HG03039 (cell line): Measurements from ENCODE around the gene ELL2.

Experiments used
- ATAC-seq: cut with Tn5 transposase; IDR thresholded peaks from one replicate; pipeline ENCODE4 v1.9.1; 2021; ENCODE audit warnings: mild to moderate bottlenecking, moderate library complexity; ENCODE audit not compliant: unreplicated experiment

ELL2 gene

DNA sequence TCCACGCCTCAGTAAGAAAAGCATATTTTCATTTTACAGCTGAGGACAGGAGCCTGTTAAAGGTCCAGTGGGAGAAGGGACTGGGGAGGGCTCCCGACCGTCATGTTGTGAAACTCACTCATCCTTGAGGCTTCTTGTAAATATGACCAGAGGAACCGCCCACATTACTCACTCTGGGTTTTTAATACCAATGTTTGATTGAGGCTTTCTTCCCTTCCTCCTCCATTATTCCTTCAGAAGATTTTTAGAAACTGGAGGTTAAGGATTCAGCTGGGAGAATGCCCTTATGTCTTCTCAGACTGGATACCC, 77.7 kb downstream of the ELL2 start:
- peak; percentile 57 for ATAC-seq

DNA sequence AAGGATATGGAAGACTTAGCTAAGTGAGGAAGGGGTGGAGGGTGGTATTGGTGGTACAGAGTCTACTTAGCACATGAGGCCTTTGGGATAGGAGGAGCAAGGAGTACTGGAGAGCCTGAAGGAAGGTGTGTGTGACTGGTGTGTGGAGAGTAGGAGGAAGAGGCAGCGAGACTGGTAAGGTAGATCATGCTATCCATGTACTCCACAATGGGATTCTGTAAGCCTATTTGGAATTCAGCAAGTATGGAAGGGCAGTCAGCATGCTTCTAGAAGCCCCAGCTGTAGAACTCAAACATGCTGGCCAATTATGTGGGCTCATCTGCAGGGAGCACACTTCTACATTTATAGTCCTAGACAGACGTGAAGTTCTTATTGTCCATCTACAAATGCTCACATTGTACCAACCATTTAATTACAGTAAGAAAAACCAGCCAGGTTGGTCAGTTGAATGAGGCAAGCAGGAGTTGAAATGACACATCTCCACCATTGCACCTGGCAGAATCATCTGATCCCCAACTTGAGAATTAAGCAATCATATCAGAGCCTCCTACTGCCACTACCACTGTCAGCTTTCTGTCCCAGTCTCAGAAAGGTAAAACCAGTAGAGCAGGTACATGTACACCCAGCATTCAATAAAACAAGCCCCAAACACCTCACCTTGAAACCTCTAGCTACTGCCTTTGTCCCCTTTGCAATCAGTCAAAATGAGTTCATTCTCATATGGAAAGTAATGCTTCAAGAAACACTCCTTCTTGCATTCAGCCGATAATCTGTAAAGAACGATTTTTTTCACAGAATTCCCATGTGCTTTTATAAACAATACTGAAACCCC, 78.2 kb downstream of the ELL2 start:
- ATAC-seq = peak; percentile 48

DNA sequence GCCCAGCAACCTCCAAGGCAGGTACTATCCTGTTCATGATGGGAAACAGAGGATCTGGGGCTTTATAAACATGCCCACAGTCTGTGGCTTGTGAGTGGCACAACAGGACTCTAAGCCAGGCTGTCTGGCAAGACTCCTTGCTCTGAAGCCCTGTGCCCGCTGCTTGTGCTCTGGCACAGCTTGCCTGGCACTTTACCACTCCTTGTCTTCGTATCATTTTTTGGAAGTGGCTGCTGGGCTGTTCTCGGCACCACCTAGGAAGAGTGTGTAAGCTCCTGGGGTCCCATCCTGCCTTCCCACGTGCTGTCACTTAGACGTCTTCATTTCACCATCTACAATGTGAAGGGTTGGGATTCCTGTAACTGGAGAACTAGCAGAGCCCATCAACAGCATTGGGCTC, 79.8 kb downstream of the ELL2 start:
- no peak for ATAC-seq

DNA sequence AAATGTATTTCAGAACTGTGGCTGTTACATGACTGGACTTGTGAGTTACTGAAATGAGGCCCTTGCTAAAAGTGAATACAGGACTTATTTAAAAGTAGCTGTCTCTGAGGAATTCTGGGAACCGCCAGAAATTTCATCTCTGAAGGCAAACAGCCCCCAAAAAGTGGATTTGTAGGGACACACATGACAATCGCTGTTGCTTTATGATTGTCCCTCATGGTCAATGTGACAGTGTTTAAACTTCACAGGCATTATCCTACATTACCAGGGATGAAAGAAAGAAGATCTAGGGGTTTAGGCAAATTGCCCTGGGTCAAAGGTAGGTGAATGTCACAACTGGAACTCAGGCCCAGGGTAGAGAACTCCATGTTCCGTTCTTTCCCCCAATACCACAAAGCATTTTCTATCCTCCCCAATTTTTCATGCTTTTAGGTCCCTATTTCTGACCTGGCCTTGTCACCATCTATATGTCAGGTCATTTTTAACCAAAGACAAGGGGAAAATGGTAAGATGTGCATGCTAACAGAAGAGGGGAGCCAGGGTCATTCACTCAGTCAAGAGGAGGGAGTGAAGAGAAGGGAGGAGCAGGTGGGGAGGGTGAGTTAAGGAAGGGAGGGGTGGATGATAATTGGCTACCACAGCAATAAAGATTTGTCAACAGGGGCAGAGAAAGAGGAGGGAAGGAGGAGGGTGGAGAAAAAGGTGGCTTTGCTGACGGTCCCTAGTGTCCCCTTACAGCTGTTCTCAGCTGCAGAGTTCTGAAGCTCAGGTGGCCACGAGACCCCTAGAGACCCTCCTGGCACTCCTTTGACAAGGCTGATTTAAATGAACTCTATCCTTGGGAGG, 81.3 kb downstream of the ELL2 start:
- no peak for ATAC-seq

DNA sequence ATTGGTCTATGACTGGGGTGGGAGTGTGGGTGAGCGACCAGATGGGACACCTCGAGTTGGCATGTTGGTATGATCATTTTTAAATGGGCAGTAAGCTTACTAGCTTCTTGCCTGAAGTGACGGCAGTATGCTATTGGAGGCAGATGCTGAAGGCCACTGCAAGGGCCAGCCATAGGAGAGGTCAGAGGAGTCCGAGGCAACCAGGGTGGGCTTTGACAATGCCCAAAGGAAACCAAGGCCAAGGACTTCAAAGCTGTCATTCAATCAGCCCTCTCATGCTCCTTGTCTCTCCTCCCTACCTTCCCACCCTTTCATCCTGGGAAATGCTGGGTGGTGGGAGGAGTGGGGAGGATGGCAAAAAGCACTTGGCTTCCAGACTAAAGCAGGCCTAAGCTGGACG, 82.0 kb downstream of the ELL2 start:
- no peak for ATAC-seq

DNA sequence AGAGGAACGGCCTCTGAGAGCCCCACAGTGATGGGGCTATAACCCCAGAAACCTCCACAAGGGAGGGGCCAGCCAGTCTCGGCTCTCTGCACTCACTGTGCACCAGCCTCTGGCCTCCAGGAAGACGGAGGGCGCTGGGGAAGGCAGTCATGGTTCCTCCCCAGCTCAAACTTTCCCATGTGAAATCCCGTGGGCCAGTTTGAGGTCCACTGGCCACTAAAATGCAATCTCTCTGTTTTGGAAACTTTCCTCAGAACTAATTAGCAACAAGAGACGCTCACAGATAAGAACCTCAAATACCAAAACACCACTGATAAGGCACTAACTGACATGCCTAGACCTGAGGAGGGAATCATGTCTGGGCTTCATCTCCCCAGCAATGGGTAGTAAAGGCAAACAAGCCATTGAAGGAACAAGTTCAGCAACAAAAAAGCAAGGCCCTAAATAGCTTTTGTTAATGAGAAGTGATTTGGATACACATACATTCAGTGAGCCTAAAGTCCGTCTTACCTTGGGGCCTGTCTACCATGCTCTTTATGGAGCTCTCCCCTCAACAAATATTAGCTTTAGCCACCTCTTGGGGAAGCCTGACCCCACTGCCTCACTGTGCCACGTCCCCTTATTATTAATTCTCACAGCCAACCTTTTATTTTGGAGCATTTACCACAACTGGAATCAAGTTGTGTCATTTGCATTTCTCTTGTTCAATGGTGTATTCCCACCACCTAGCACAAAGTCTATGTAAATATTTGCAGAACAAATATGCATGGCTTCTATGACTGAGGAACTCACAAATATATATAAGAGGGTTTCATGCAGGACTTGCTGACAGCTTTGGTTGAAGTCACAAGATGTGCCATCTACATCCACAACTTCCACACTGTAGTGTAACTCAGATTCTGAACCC, 83.0 kb downstream of the ELL2 start:
- no peak for ATAC-seq

DNA sequence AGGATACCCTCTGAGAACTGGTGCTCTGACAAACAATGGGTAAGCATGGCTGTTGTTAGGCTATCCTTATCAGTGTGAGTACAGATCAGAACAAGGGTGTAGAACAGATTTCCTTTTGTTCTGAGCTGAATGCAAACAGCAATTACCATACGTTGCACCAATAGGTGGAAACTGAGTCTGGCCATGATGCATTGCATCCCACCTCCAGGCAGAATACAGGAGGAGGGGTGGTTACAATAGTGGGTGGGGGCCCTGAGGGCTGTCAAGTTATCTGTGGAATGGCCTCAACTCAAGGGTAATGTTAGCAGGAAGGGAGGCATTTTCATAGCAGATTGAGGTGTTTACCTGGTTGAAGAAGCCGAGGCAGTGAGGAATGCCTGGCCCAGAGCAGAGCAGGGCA, 84.9 kb downstream of the ELL2 start:
- ATAC-seq = no peak

DNA sequence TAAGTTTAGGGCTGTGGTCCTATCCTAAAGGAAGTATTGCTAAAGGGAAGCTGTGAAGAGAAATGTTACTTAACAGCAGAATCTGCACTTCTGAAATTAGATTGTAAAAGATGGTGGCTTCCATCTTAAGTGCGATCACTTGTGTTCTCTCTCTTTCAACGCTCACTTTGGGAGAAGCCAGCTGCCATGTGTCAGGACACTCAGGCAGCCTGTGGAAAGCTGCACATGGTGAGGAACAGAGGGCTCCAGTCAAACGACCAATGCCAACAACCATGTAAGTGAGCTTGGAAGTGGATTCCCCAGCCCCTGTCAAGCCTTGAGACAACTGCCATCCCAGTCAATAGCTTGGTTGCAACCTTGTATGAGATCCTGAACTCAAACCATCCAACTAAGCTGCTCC, 87.4 kb downstream of the ELL2 start:
- ATAC-seq = no peak

DNA sequence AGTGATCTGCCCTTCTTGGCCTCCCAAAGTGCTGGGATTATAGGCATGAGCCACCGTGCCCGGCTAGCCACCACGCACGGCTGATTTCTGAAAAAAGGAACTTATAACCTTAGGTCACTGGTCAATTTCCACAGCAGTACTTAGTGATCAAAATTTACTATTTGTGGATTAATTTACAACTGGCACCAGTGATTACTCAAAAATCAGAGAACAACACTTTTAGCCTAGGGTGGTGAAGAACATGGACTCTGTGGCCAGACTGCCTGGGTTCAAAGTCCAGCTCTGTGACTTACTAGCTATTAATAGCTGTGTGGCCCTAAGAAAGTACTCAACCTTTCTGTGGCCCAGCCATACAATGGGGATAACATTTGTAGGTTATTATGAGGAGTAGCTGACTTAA, 88.3 kb downstream of the ELL2 start:
- ATAC-seq = no peak

DNA sequence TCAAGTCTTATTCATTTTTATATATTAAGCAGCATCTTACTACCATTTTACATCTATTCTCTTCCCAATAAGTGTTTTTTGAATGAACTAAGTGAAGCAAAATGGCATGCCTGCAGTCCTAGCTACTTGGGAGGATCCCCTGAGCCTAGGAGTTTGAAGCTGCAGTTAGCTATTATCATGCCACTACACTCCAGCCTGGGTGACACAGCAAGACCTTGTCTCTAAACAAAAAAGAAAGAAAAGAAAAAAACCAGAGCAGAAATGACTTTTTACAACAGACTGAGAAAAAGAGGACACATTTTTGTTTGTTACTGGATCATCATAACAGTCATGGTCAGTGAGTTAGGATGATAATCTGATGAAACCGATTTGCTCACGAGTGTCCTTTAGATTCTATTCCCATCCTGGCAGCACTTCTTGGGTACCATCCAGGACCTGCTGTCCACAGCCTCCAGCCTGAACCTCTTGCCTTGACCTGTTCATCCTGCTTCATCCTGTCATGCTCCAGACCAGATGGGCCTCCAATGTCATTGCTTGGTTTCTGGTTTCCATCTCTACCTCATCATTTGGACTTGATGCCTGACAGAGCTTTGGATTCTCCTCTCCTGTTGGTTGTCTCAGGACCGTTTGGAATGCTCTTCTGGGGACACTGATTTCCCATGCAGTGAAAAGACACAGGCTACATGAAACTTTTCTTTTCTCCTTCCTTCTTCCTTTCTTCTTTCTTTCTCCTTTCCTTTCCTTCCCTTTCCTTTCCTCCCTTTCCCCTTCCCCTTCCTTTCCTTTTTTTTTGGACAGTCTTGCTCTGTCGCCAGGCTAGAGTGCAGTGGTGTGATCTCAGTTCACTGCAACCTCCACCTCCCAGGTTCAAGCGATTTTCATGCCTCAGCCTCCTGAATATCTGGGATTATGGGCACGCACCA, 89.0 kb downstream of the ELL2 start:
- no peak for ATAC-seq

DNA sequence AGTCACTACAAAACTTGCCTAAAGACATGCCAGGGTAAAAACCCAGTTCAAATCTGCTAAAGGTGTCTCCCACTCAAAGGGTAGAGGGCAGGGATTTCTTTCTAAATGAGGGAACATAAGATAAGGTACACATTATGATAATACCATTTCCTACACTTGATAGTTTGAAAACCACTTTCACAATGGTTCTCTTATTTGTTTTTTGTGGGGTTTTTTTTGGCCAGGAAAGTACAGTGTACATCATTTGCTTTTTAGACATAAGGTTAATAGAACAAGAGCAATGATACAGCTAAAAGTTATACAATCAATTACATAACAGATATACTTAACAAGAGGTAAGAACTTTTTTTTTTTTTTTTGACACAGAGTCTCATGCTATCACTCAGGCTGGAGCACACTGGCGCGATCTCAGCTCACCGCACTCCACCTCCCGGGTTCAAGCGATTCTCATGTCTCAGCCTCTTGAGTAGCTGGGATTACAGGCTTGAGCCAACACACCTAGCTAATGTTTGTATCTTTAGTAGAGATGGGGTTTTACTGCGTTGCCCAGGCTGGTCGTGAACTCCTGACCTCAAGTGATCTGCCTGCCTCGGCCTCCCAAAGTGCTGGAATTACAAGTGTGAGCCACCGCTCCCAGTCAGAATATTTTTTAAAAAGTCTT, 90.4 kb downstream of the ELL2 start:
- ATAC-seq = no peak

DNA sequence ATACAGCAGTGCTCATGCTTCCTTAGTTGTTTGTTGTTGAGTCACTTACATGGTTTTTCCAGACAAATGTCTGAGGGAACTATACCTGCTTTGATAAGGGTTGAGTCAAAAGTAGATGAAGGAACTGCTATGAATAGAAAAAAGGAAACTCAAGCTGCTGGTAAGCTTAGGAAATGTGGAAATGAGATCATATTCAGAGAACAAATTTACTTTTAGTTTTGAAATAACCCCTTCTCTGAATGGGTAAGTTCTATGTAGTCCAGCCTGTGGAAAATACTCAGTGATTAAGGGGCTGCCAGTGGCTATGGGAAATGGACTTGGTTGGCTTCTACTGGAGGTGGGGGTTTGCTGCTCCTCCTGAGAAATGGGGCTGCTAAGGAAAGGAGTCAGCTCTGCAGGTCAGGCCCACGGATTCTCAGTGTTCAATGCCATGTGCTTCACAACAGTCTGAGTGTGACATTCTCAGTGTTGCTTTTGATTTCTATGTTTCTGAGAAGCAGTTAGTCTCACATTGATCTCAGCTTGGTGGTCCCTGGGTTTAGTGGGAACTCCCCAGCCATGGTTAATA, 91.5 kb downstream of the ELL2 start:
- ATAC-seq = peak; percentile 50

DNA sequence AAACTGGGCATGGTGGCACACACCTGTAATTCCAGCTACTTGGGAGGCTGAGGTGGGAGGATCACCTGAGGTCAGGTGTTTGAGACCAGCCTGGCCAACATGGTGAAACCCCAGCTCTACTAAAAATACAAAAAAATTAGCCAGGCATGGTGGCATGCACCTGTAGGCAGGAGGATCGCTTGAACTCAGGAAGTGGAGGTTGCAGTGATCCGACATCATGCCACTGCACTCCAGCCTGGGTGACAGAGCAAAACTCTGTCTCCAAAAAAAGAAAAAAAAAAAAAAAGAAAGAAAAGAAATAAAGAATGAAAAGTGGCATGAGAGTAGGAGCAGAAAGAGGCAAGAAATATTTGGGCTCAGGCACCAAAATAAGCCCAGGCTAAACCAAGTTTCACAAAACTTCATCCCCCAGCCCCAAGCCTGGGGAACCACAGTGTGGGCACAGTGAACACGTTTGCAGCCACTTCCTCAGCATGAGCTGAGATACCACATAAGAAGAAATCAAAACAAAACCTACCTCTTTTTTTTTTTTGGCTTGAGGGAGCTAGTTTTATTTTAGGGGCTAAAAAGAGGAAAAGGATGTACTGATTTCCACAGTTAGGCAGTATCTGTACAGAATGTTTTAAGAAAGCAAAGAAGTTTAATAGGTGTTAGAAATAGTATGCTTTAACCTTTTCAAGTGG, 92.3 kb downstream of the ELL2 start:
- peak; percentile 36 for ATAC-seq

DNA sequence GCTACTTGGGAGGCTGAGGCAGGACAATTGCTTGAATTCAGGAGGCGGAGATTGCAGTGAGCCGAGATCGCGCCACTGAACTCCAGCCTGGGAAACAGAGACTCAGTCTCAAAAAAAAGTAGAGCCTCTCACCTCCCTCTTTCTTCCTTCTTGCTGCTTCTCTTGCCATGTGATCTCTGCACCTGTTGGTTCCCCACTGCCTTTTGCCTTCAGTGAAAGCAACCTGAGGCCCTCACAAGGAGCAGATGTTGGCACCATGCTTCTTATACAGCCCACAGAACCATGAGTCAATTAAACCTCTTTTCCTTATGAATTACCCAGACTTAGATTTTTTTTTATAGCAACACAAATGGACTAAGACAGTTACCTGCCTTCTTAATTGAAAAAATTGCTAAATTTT, 93.5 kb downstream of the ELL2 start:
- no peak for ATAC-seq

DNA sequence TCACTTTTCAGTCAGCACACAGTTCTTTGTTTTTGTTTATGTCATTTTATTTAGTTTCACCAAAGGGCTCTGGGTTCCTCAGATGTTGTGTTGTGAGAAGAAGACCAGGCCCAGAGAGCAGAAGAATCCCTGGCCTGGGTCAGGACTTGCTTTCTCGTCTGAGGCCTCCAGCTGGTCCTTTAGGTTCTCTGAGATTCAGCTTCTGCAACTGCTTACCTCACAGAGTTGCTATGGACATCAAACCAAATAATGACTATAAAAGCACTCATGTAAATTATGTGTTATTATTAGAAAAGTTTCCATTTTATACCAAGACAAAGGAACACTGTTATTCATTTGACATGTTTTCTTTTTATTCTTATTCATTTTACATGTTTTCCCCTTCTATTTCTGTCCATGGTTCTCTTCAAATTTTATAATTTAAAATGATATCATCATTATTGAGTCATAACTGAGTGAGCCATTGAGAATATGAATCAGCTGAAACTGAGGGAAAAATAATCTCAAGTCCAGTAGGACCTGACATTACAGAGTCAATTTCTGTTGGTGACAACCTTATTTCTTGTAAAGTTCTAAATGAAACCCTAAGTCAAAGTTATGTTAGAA, 95.1 kb downstream of the ELL2 start:
- no peak for ATAC-seq

DNA sequence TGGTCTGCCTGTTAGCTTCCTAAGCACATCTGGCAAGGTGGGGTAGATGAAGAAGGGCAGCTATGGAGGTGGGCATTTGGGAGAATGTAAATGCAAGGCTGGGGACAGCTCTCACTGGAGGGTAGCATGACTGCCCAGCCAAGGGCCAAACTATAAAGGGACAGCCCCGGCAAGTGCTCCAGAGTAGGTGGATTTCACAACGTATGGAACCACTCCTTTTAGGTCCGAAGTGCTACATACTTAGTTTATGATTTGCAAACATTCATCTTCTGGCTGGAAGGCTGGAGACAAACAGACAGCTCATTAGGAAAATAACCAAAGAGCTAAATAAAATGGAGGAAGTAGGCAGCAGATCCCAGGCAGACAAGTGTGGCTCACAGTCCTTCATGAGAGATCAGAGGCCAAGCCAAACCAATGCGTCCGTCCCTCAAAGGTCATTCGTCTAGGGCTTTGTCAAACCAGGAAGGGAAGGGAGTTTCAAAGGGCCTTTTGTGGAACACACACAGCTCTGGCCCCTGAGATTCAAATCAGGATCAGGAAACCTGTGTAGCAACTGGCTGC, 96.6 kb downstream of the ELL2 start:
- no peak for ATAC-seq

DNA sequence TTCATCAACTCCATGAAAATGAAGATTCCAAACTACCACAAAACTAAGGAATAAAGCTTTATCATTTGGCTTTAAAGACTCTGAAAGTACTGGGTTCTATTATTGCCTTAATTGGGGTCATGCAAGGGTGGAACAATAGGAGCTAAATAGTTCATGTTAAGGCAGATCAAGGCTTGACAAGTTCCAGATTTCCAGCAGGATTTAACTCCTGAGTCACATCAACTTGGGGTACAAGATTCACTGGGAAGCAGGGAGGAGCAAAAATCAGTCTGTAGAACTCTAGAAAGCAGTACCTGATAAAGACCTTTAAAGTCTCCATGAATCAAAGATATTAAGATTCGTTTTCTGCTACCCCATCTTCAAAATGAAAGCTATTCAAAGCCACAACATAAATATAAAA, 97.2 kb downstream of the ELL2 start:
- no peak for ATAC-seq

DNA sequence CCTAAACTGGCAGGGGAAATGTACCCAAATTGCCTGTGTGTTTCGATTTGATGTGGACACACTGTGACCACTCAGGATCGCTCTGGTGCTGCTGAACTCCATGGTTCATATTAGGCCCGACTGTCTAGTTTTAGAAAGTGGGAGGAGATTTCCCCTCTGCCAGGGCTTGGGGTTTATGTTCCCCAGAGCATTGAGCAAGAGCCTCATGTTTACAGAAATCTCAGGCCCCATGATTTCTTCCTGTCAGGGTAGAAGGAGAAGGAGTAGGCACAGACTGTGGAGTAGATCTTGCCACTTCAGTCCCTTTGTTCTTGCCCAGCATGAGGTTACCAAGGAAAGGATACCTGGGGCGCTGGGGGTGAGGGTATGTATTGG, 98.3 kb downstream of the ELL2 start:
- no peak for ATAC-seq
